G401 (cell line): ENCODE data around the gene ERAL1. TPM values are rescaled to one million over a fixed set of nuclear protein-coding genes. Genes with fewer than 3 reads are reported as not detected.
A peak's percentile ranks its signal among the peaks of the same experiment; 100 is the strongest.
"Not testable (repeated sequence)": the region's sequence is repeated elsewhere in the genome, so short reads cannot be mapped to it uniquely, and the experiment has no call there.

ENCODE experiments used
- DNase-seq: peaks from one replicate; pipeline ENCODE4 v3.0.0-alpha.2; 2015; ENCODE audit warnings: low spot score
- in situ Hi-C: cut with HindIII; loops from 2 replicates; pipeline ENCODE4 v1.10.0; 2016; ENCODE audit warnings: low sequenced_read_pairs, mixed read lengths
- total RNA-seq: library from RNA; depleted of rRNA; stranded (reverse); fragments of >200 nt; shearing (Covaris generic); gene quantifications from 2 replicates; pipeline ENCODE4 v1.2.3, GENCODE V29; 2014

The ERAL1 gene
- total RNA-seq, 1 experiment from 2014 or later: 96.8 TPM

GRCh38 chr17:28875848-28876550, 21.2 kb downstream of the ERAL1 start:
- in situ Hi-C loops: loop anchor here (5.0 kb wide), 1 partner anchor 114 kb away; no protein-coding TSS in a partner anchor

GRCh38 chr17:28877150-28877711, 22.4 kb downstream of the ERAL1 start:
- not testable (repeated sequence) for DNase-seq
- in situ Hi-C loops: loop anchor here (5.0 kb wide), 1 partner anchor 115 kb away; no protein-coding TSS in a partner anchor

More at GRCh38 chr17:28875848-28876550, 21.2 kb downstream of the ERAL1 start:
- DNase-seq: no peak

DNA sequence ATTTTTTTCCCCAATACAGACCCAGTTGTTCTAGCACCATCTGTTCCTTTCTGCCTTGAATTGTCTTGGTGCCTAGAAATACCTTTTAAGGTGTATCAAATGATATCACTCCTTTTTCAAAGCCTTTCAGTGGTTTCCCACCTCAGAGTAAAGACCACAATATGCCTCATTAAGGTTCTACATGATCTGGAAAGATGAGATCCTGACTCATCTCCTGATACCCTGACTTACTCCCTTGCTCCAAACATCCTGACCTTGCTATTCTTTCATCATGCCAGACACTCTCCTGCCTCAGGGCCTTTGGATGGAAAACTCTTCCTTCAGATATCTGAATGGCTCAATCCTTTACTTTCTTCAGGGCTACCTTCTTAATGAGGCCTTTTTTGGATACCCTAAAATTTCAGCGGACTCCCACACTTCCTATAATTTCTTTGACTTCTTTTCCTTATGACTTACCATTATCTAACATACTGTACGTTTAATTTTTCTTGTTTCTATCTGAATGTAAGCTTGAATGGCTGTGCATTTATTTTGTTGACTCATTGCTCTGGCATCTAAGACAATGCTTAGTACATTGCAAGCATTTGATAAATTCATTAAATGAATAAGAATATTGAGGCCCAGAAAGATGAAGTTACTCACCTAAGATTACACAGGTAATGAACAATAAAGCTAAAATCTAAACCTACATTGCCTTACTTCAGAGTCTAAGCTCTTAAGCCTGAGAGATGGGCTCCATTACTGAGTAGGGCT, 23.5 kb downstream of the ERAL1 start:
- in situ Hi-C loops: loop anchor here (5.0 kb wide), 1 partner anchor 116 kb away; no protein-coding TSS in a partner anchor
- DNase-seq: no peak

GRCh38 chr17:28878981-28879380, 24.2 kb downstream of the ERAL1 start:
- in situ Hi-C loops: loop anchor here (5.0 kb wide), 1 partner anchor 117 kb away; no protein-coding TSS in a partner anchor
- DNase-seq: peak; percentile 21

GRCh38 chr17:28879886-28880571, 25.2 kb downstream of the ERAL1 start:
- DNase-seq: no peak
- in situ Hi-C loops: loop anchor here (5.0 kb wide), 1 partner anchor 118 kb away; no protein-coding TSS in a partner anchor

GRCh38 chr17:28880572-28880945, 25.7 kb downstream of the ERAL1 start:
- DNase-seq: no peak
- in situ Hi-C loops: no loop called here

GRCh38 chr17:28881533-28882056, 26.8 kb downstream of the ERAL1 start:
- no peak for DNase-seq
- in situ Hi-C loops: no loop called here

DNA sequence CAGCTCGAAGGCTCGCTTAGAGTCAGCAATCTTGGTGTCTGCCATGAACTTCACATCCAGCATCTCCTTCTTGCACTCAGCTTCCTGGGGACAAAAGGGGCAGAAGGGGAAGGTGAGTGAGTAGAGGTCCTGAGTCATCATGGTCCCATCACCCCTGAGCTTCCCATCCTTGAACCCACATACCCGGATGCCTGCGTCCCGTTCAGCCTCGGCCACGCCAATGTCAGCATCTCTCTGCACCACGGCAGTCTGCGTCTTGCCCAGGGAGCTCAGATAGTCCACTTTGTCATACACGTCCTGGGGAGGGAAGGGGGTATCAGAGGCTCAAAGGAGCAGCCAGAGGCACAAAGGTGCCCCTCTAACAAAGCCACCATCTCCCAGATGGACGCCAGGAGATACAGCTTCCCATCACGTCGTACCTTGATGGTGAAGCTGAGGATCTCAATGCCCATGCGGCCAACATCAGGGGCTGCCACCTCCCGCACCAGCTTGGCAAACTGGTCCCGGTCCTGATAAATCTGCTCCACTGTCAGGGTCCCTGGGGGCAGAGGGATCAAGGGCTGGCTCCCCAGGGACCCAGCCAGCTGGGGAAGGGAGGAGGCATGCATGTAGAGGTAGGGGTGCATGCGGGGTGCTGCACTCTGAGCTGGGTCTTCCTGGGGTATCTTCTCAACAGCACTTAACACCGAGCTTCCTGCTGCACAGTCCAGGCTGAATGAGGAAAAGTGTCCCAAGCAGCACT, 27.5 kb downstream of the ERAL1 start:
- DNase-seq: no peak
- in situ Hi-C loops: no loop called here

DNA sequence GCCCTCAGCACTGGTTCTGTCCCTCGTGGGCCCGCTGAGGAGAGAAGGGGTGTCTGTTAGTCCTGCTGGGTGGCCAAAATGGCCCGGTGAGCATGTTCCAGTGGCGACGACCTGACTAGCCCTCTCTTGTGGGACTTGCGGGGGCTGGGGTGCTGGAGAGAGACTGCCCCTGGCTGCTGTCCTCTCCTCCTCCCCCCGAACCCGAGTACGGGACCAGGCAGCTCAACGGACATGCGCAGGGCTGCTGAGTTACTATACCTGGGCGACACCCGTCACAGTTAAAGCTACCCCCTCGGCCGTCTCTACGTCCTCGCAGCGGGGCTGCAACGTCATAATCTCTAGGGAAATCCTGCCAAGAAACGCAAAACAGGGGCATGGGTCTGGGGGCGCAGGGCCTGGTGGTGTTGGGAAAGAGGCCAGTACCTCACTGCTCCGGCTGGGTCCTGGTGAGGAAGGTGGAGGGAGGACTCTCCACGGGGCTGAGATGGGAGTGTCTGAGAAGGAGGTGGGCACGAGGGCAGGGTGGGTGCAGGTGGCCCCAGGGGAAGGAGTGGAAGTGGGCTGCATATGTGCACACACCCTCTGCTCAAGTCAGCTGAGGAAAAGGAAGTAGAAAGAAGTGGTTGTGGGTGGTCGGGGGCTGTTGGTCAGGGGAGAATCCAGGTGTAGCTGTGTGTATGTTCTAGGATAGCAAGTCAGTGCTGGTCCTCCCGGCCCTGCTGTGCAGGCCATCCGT, 29.3 kb downstream of the ERAL1 start:
- DNase-seq: no peak
- in situ Hi-C loops: no loop called here

GRCh38 chr17:28885363-28885762, 30.5 kb downstream of the ERAL1 start:
- in situ Hi-C loops: no loop called here
- DNase-seq: no peak

DNA sequence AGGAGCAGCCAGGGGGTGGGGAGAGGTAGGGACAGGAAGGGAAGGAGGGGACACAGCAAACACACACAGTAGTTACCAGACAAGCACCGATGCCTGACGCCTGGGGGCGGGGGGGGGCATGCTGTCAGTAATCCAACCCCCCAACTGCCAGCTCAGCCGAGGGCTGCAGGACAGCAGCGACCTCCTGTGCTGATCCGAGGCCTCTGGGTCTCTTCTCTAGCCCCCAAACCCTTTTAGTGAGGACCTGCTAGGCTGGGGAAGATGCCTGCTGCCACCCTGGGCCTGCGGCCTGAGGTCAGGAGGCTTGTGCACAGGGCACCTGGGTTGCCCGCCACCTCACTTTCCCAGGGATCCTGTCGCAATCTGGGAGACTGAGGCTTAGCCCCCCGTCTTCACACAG, 31.1 kb downstream of the ERAL1 start:
- no peak for DNase-seq
- in situ Hi-C loops: no loop called here

- in situ Hi-C loops: no loop called here
- DNase-seq: no peak
Measured at GRCh38 chr17:28887871-28888471, 33.2 kb downstream of the ERAL1 start.

DNA sequence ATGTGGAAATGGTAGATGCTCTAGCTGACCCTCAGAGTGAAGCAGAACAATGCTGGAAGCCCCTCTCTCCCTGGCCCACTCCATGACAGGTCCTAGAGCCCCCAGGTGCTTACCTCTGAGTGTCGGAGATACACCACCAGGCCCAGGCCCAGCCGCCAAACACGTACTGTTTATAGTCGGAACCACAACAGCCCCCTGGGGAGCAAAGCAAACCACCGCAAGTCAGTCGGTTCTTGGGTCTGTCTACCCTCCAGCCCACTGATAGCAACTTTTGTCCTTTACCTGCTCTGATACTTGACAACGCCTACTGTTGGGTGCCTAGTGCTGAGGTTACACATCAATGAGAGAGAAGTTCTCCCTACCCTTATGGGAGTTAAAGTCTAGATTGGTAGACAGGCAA, 34.0 kb downstream of the ERAL1 start:
- in situ Hi-C loops: no loop called here
- DNase-seq: no peak

- in situ Hi-C loops: no loop called here
- no peak for DNase-seq
Measured at GRCh38 chr17:28889996-28890395, 35.2 kb downstream of the ERAL1 start.

DNA sequence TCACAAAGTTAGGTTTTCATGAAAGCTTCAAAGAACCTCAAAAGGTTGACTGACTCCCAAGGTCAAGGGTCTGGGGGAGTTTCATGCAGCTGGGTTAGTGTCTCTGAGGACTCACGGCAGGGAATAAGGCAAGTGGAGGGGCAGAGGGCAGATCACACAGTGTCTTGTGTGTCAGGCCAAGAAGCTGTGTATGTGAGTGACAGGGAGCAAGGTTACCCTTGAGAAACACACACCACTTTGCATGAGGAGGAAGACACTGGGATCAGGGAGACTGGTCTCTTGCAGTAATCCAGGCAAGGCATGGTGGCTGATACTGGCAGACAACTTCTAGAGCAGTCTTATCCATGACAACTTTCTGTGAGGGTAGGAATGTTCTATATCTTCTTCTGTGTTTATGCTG, 36.4 kb downstream of the ERAL1 start:
- no peak for DNase-seq
- in situ Hi-C loops: no loop called here

DNA sequence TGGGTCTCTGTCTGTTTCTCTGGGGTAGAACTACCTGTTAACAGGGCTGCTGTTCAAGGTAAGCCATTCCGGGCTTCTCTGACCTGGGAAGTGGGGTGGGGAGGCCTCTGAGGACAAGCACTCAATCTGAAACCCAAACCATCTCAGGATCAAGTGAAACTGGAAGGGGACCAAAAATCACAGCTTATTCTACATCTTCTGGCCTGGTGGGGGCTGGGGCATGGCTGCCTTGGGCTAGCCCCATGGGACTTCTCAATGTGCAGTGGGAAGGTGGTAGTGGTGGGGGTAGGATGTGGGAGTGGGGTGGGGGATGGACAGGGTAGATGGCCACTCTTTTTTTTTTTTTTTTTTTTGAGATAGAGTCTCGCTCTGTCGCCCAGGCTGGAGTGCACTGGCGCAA, 37.2 kb downstream of the ERAL1 start:
- in situ Hi-C loops: no loop called here
- no peak for DNase-seq

- in situ Hi-C loops: not testable (repeated sequence)
Measured at GRCh38 chr17:28893248-28894183, 38.7 kb downstream of the ERAL1 start.

More at GRCh38 chr17:28893248-28894183, 38.7 kb downstream of the ERAL1 start:
- DNase-seq: not testable (repeated sequence)
